ENCODE measurements around the gene MAD1L1.

Gene MAD1L1

GRCh38 chr7:1945558-1945957 lies 287.2 kb downstream of the MAD1L1 start (continued):
- TF ChIP-seq ZBTB10 (tag by site-specific recombination; IDR thresholded peaks at IDR 0.05) (no peak), ZNF530 (tag by site-specific recombination; IDR thresholded peaks at IDR 0.05; ENCODE audit: low read depth) (no peak), ZNF423 (tag by site-specific recombination; IDR thresholded peaks at IDR 0.05) (no peak), OSR2 (tag by site-specific recombination; IDR thresholded peaks at IDR 0.05) (no peak)

- no peak overlapping the region for H3K27ac ChIP-seq (ENCODE audit: extremely low read depth, low read depth, low read length)
- CTCF ChIA-PET: no interaction called here
- POLR2A ChIA-PET: no interaction called here
Measured at GRCh38 chr7:1944619-1945210, 288.0 kb downstream of the MAD1L1 start.

More at GRCh38 chr7:1944619-1945210, 288.0 kb downstream of the MAD1L1 start:
- Histone ChIP-seq H3K9me3 (ENCODE audit: control insufficient read depth, insufficient read depth, low read depth, low read length) (no peaks in the 10 kb centered on the region), H3K4me3 (ENCODE audit: low read depth, low read length) (no peak overlapping the region), H3K36me3 (ENCODE audit: control insufficient read depth in 2 of 2, insufficient read depth in 1 of 2, low read length in 2 of 2) (no peaks in the 10 kb centered on the region), H3K4me1 (ENCODE audit: control insufficient read depth, insufficient read depth, low read length) (no peaks in the 10 kb centered on the region)
- TF ChIP-seq ZNF629 (tag by site-specific recombination; IDR thresholded peaks at IDR 0.05): no peak
- no peak for TF ChIP-seq ZNF335 (tag by site-specific recombination; conservative IDR thresholded peaks at IDR 0.05)
- no peak for TF ChIP-seq TSHZ1 (tag by site-specific recombination; IDR thresholded peaks at IDR 0.05; ENCODE audit: borderline replicate concordance)
- TF ChIP-seq SETDB1 (IDR thresholded peaks at IDR 0.05; ENCODE audit: insufficient read length, low read length): no peak
- no peak for TF ChIP-seq GLI2 (tag by site-specific recombination; IDR thresholded peaks at IDR 0.05; ENCODE audit: borderline replicate concordance, low read depth)
- no peak for TF ChIP-seq PRDM1 (tag by site-specific recombination; IDR thresholded peaks at IDR 0.05)
- TF ChIP-seq ZNF2 (tag by site-specific recombination; IDR thresholded peaks at IDR 0.05): no peak
- no peak for TF ChIP-seq ZBTB21 (tag by site-specific recombination; IDR thresholded peaks at IDR 0.05)
- no peak for TF ChIP-seq ZNF792 (tag by site-specific recombination; IDR thresholded peaks at IDR 0.05)
- TF ChIP-seq ZNF777 (tag by site-specific recombination; IDR thresholded peaks at IDR 0.05; ENCODE audit: borderline replicate concordance): no peak
- no peak for TF ChIP-seq ZNF148 (tag by site-specific recombination; IDR thresholded peaks at IDR 0.05; ENCODE audit: borderline replicate concordance)
- TF ChIP-seq SP7 (tag by site-specific recombination; IDR thresholded peaks at IDR 0.05): no peak
- TF ChIP-seq ZBTB26 (tag by site-specific recombination; optimal IDR thresholded peaks at IDR 0.05): no peak
- no peak for TF ChIP-seq PRDM4 (tag by site-specific recombination; IDR thresholded peaks at IDR 0.05)
- TF ChIP-seq ZNF660 (tag by site-specific recombination; IDR thresholded peaks at IDR 0.05): no peak
- no peak for TF ChIP-seq ZNF776 (tag by site-specific recombination; IDR thresholded peaks at IDR 0.05; ENCODE audit: borderline replicate concordance)
- TF ChIP-seq TRIM28 (IDR thresholded peaks at IDR 0.05; ENCODE audit: borderline replicate concordance, low read length): no peak
- TF ChIP-seq BCL11A (tag by site-specific recombination; IDR thresholded peaks at IDR 0.05; ENCODE audit: low read depth): no peak
- TF ChIP-seq ZNF423 (tag by site-specific recombination; IDR thresholded peaks at IDR 0.05): no peak

All from HEK293 (cell line).